Activated CD4-positive, alpha-beta T cell treated with anti-CD3 and anti-CD28 coated beads, Interleukin-2, Interleukin-6, amounts not matched to agents 100 ng/mL and 50 ng/mL, durations not matched to agents 16 hours and 8 hours (primary cell): ENCODE results near the gene OR51B4.
"Not testable (repeated sequence)": the region's sequence is repeated elsewhere in the genome, so short reads cannot be mapped to it uniquely, and the experiment has no call there.

Experiments
- DNase-seq: peaks from one replicate; pipeline ENCODE4 v3.0.0-alpha.2; 2020

The OR51B4 gene, protein sequence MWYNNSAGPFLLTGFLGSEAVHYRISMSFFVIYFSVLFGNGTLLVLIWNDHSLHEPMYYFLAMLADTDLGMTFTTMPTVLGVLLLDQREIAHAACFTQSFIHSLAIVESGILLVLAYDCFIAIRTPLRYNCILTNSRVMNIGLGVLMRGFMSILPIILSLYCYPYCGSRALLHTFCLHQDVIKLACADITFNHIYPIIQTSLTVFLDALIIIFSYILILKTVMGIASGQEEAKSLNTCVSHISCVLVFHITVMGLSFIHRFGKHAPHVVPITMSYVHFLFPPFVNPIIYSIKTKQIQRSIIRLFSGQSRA

DNA sequence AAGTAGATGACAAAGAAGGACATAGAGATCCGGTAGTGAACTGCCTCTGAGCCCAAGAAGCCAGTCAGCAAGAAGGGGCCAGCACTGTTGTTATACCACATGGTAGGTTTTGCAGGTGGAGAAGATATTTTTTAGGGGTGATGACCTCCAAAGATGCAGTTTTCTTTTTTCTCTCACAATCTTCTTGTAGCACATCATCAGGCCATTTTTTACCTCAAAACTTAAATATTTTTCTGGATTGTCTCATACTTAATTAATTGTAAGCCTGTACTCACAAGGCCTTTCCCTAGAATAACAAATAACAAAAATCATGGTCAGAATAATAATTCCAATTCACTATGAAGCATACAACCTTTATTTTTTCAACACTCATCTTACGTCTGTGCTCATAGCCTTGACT is at the start of gene OR51B4:
OR51B4 (minus strand) TSS at position 101 of the 400 bp plus-strand sequence; CDS start at position 101, 0 bp downstream.
- DNase-seq = no peak

DNA sequence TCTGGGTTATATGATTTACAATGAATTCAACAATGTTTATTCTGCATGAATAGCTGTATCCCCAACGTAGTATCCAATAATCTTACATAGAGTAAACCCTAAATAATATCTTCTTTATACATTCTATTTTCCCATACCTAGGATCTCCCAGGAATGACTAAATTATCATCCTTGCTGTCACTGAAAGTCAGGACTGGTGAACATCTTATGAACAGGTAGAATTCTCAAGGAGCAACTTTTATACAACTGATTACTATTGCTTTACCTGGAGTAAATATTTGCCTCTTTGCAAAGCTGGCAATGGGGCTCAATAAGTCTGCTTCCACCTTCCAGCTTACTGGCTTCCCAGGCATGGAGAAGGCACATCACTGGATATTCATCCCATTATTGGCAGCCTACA is 49.5 kb upstream of the OR51B4 start, which contains the start of gene OR51B6:
OR51B6 (plus strand) TSS at position 301 of the 400 bp plus-strand sequence; CDS start at position 301, 0 bp downstream.
- no peak for DNase-seq

DNA sequence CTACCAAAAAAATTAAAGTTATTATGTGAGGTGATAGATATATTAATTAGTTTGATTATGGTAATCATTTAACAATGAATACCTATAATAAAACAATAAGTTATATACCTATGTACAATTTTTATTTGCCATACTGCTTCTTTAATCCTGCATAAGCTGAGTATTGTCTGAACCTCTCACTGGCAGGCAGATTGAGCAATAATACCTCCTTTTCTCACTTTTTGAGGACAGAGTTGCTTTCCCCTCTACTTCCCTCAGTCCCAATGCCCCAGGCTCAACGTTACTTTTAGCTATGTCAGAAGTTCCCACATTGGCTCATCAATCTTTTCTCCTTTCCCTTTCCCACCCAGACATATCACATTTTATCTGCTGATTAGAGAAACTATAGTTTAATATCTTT is 47.8 kb upstream of the OR51B4 start:
- DNase-seq = no peak

DNA sequence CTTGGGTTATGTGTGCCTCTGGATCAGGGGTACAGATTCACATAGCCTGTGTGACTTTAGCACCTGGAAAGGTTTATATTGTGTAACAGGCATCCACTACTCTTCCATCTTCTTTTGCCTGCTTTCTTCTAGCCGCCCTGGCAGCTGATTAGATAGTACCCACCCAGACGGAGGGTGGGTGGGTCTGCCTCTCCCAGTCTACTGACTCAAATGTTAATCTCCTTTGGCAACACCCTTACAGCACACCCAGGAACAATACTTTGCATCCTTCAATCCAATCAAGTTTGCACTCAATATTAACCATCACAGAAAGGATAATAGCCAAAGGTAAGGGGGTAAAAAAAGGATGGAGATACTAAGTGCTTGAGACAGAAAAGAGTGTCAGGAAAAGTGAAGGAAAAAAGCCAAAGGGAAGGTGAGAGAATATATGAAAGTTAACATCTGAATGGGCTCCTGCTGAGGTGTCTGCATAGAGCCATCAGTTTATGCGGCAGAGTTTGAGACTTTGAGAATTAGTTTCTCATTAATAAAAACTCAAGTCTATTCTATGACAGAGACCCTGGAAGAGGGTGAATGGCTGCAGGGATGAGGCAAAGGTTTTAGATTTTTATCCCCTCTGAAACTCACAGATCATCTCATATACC is 46.9 kb upstream of the OR51B4 start:
- no peak for DNase-seq

DNA sequence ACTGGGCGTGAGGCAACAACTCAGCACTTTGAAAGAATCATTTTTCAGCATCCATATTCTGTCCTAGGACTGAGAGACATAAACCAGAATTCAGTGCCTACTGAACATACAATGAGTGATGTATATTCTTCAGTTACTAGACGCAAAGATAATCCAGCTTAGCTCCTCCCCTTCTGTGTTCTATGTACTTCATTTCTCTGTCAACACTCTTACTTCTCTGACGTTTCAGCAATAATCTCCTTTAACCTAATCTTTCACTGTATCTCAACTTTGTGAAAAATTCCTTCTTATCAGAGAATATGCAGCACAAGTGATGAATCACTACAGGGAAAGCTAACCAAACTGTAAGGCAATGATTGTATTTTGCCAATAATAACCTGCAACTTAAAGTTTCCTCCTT is 44.1 kb upstream of the OR51B4 start:
- DNase-seq = no peak

DNA sequence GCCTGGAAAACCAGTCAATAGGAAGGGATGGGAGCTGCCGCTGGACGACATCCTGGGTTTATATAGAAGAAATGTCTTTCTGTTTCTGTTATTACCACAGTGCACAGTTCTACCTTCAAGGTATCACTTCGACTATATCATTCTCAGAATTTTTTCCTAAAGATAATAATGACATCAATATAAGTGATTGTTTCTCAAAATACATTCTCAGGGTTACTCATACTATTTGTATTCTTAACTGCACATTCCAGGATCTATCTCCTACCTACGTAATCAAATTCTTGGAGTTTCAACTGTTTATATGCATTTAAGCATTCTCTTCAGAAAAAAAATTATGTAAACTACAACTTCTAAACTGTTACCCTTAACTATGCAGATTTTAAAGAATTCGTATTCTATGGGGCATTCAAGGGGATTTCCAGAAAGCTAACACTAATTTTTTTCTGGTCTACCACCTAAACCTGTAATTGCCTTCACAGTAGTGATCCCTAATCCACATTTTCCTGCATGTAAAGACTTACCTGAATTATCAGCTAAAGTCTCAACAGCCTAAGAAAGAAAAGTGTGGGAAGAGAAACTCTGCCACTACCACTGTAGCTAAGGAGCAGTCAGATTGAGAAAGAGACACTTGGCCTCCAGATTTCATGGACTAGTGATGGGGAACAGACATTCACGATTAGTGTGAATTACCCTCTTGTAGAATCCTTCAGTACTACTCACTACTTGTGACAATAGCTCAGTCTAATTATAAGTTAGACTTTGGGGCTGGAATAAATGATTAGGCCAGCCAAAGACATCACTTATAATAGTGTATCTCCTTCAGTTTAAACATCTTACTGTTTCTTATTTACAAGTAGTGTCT is 42.0 kb upstream of the OR51B4 start, which contains the start of gene OR51B5:
OR51B5 (minus strand) TSS at position 51 of the 862 bp plus-strand sequence; CDS start at position 51, 0 bp downstream.
- DNase-seq = no peak

DNA sequence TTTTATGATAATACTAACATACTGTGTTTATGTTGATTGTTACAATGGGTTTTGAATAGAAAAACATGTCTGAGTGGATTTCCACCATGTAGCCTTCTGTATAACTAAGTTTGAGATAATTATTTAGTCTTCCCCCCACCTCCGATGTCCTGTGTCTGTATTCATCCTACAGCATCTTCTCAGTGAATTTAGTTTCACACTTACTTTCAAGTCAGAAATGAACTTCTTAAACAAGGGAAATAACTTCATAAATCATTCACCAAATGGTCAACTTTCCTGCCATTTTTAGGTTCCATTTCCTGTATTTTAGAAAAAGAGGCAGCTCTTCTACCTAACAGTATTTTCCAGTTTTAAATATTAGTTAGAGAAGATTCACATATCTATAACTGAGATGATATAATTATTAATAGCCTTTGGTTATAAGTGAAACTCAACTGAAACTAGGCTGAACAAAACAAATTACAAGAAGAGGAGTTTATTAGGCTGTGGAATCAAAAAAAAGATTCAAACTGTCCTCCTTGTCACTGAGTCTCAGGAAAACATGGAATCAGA is 38.1 kb upstream of the OR51B4 start:
- DNase-seq = no peak

DNA sequence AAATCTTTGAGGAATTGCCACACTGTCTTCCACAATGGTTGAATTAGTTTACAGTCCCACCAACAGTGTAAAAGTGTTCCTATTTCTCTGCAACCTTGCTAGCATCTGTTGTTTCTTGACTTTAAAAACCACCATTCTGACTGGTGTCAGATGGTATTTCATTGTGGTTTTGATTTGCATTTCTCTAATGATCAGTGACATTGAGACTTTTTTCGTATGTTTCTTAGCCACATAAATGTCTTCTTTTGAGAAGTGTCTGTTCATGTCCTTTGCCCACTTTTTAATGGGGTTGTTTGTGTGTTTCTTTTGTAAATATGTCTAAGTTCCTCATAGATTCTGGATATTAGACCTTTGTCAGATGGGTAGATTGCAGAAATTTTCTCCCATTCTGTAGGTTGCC is 35.5 kb upstream of the OR51B4 start:
- DNase-seq = not testable (repeated sequence)

DNA sequence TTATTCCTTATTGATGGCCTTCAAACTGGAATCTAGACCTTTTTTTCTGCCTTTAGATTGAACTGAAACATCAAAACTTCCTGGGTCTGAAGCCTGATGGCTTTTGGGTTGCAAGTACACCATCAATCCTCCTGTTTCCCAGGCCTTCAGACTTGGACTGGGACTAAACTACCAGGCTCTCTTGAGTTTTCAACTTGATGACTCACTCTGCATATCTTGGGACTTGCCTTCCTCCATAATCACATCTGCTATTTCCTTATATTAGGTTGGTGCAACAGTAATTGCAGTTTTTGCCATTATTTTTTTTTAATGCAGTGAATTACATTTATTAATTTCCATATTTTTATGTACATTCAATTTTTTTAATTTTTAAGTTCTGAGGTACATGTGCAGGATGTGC is 34.6 kb upstream of the OR51B4 start:
- no peak for DNase-seq

DNA sequence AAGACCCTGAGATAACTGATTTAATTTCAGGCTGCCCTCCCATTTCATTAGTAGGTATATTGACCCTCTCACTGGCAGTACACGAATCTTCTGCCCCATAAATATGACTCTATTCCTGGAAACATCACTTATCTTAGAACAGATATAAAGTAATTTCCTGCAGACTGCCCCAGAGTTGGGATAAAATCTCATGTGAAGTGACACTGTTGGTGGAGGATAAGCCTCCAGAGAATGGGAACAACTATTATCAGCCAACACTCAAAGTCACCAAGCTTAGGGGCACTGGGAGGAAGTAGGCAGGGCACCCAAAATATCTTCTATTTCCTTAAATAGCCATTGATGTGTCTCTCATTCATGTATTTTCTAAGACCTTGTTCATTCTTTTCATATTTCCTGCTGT is 33.4 kb upstream of the OR51B4 start:
- DNase-seq = no peak

DNA sequence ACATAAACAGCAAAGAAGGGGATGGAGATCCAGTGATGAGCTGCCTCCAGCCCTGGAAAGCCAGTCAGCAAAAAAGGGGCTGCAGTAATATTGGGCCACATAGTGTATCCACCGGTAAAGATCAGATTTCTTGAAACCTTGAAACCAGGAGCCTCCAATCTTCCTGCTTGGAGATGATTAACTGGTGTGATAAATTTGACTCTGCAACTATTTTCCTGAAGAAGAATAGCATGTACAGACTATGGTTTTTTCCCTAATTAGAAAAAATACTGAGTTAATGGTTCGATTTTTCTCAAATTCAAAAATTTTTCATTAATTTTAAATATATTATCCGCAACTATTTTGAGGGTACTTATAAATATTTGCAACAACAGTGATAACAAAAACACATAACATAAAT is 22.5 kb upstream of the OR51B4 start, which contains the start of gene OR51B2:
OR51B2 (minus strand) TSS at position 101 of the 400 bp plus-strand sequence; CDS start at position 101, 0 bp downstream.
- DNase-seq = no peak

DNA sequence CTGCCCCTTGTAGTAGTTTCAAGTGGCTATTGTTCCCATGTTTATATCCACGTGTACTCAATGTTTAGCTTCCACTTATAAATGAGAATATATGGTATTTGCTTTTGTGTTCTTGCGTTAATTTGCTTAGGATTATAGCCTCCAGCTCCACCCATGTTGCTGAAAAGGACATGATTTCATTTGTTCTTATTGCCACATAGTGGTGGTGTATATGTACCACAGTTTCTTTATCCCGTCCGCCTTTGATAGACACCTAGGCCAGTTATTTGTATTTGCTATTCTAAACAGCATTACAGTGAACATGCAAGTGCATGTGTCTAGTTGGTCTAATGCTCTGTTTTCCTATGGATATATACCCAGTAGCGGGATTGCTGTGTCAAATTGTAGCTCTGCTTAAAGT is 15.5 kb upstream of the OR51B4 start:
- DNase-seq = no peak

DNA sequence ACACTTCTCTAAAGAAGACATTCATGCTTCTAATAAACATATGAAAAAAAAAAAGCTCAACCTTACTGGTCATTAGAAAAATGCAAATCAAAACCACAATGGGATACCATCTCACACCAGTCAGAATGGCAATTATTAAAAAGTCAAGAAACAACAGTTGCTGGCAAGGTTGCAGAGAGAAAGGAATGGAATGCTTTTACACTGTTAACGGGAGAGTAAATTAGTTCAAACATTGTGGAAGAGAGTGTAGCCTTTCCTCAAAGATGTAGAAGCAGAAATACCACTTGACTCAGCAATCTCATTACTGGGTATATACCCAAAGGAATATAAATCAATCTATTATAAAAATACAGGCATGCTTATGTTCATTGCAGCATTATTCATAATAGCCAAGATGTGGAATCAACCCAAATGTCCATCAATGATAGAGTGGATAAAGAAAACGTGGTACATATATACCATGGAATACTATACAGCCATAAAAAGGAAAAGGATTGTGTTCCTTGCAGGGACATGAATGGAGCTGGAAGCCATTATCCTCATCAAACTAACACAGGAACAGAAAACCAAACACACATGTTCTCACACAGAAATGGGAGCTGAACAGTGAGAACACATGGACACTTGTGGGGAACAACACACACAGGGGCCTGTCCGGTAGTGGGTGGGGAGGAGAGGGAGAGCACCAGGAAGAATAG is 11.7 kb upstream of the OR51B4 start:
- DNase-seq = not testable (repeated sequence)

DNA sequence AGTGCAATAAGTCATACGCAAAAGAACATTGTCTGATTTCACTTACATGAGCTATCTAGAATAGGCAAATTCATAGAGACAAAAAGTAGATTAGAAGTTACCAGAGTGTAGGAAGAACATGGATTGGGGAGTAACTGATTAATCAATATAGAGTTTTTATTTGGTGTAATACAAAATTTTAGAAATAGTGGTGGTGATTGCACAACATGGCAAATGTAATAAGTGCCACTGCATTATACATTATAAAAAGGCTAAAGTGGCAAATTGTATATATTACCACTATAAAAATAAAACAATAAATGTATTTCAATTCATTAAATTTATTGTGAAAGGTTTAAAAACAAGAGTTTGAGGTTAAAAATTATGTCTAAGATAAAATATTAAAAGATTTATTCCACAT is 8.7 kb upstream of the OR51B4 start:
- DNase-seq = no peak

DNA sequence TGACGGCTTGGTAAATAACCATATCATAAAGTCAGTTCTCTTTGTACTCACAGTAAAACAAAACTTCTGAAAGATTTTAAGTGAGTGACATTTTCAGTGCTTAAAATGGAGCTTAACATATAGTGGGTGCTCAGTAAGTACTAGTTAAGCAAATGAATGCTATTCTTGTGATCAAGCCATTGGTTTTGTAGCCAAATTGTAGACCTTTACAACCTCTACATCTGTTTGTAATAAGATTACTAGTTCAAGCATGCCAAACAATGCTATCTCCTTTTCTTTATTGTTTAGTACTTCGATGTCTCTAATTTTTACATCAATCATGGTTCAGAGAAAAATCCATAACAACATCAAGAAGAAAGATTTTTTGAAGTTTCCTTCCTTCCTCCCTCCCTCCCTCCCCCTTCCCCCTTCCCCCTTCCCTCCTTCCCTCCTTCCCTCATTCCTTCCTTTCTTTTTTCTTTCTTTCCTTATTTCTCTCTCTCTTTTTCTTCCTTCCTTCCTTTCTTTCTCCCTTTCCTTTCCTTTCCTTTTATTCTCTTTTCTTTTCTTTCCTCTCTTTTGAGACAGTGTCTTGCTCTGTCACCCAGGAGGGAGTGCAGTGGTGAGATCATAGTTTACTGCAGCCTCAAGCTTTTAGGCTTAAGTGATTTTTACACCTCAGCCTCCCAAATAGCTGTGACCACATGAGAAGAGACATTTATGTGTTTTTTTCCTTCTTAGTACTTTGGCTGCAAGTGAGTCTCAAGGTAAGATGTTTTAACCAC is 5.7 kb upstream of the OR51B4 start:
- no peak for DNase-seq

DNA sequence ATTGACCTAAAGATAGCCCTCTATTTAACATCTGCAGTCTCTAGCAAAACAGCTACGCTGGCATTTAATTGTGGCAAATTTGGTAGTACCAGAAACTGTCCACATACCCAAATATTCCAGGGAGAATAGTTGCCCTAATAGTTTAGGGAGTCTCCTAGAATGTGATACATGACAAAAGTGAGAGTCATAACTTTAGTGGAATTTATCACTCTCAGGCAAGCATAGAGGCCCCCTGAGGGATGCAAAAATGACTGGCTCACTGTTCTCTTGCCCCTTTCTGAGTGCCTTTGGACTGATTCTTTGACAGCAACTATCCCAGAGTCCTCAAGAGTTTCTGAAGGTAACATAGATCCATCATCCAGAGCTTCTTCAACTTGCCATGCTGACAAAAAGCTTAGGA is 2.3 kb upstream of the OR51B4 start:
- DNase-seq = no peak

DNA sequence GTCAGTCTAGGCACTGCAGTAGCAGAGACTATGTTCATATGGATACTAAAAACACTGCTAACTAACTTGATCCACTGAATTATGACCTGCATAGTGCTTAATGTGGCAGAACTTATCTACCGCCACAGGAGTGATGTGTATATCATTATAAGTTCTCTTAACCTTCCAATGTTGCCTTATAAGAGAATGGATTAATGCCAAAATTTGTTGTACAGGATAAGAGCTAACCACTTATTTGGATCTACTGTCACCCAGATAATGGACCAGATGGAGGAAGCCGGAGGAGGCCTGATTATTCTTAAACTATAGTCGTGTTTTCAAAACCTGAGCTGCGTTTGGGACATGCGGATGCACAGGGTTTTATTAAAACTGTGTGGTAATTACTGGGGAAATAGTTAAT is 1.9 kb upstream of the OR51B4 start:
- DNase-seq = no peak

DNA sequence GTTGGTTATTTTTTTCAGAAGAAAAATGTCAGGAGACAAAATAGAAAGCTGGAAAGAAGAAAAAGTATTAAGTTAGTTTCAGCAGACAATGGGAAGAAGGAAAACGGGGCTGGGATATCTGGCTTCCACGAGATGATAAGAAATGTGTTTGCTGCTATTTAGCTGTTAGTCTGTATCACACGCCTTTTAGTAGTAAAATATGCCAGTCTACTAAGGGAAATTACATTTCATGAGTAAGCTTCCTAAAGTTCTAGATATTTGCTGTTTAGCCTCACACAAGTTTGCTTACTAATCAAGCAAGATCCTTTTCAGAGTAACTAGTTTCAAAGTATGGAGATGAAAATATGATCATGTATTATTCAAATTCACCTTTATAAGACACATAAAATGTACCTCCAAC is 1.5 kb downstream of the OR51B4 start:
- no peak for DNase-seq

DNA sequence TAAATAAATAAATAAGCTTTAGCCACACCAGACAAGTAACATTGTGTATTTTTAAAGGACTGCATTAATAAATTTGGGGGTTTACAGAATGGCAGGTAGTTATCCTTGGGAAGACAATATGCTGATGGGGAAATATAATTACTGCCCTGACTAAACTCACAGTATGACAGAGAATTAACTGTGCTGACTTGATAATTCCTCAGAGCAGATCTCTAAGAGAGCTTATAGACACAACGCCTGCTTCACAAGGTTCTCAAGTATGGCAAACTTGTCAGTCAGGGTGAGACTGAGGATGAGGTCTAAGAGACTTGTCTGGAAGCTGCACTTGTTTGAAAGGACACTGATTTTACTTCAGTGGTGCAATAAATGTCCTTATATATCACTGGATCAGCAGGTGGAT is 3.3 kb downstream of the OR51B4 start:
- DNase-seq = no peak

DNA sequence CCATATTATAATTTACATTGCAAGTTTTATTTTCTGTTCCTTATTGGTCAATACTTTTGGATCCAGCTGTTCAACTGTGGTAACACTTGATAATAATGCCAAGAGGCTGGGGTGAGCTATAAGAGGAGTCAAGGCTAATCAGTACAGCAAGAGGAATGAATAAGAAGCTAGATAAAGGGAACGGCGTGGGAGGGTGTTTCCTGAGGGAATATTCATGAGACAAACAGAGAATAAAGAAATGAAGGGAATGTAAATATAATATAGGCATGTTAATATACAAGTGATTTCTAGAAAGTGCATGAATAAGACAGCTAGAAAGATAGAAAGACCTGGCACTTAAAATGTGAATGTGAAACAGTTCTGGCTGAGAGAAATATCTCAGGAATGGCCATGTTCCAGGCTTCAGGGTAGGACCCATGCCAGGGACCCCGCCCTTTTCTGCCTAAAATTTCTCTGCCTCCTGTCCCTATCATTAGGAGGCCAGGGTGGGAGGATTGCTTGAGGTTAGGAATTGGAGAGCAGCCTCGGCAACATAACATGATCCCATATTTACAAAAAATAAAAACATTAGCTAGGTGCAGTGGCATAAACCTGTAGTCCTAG is 3.9 kb downstream of the OR51B4 start:
- no peak for DNase-seq

DNA sequence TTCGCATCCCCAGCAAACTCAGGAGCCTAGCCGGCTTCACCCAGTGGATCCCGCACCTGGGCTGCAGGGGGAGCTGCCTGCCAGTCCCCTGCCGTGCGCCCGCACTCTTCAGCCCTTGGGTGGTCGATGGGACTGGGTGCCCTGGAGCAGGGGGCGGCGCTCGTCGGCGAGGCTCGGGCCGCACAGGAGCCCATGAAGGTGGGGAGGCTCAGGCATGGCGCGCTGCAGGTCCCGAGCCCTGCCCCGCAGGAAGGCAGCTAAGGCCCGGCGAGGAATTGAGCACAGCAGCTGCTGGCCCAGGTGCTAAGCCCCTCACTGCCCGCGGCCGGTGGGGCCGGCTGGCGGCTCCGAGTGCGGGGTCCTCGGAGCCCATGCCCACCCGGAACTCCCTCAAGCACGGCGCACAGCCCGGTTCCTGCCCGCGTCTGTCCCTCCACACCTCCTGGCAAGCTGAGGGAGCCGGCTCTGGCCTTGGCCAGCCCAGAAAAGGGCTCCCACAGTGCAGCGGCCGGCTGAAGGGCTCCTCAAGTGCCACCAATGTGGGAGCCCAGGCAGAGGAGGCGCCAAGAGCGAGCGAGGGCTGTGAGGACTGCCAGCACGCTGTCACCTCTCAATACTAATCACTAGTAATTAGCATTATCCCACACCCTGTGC is 7.3 kb downstream of the OR51B4 start:
- not testable (repeated sequence) for DNase-seq
